Measurements from ENCODE around the gene SH3BGR.
A peak's percentile ranks its signal among the peaks of the same experiment; 100 is the strongest.
"Not testable (repeated sequence)": the region's sequence is repeated elsewhere in the genome, so short reads cannot be mapped to it uniquely, and the experiment has no call there.

Gene SH3BGR

GRCh38 chr21:39518055-39518846 is 66.5 kb downstream of the SH3BGR start:
- peak; percentile 59 for DNase-seq

GRCh38 chr21:39518847-39519210 is 67.1 kb downstream of the SH3BGR start:
- DNase-seq, result no peak

- no peak for DNase-seq
Observed at GRCh38 chr21:39519835-39520234, 68.1 kb downstream of the SH3BGR start.

GRCh38 chr21:39523399-39523798 is 71.6 kb downstream of the SH3BGR start:
- DNase-seq, result no peak

- no peak for DNase-seq
Observed at GRCh38 chr21:39523915-39524314, 72.1 kb downstream of the SH3BGR start.

- DNase-seq, result no peak
Observed at GRCh38 chr21:39525129-39525528, 73.4 kb downstream of the SH3BGR start.

- DNase-seq, result no peak
Observed at GRCh38 chr21:39525601-39526000, 73.8 kb downstream of the SH3BGR start.

GRCh38 chr21:39527067-39527595 is 75.4 kb downstream of the SH3BGR start:
- no peak for DNase-seq

GRCh38 chr21:39527664-39528381 is 76.1 kb downstream of the SH3BGR start:
- DNase-seq, result no peak

GRCh38 chr21:39529026-39529425 is 77.3 kb downstream of the SH3BGR start:
- no peak for DNase-seq

- DNase-seq, result no peak
Observed at GRCh38 chr21:39531064-39531463, 79.3 kb downstream of the SH3BGR start.

GRCh38 chr21:39531840-39532239 is 80.1 kb downstream of the SH3BGR start:
- no peak for DNase-seq

- no peak for DNase-seq
Observed at GRCh38 chr21:39533545-39534380, 82.0 kb downstream of the SH3BGR start.

- no peak for DNase-seq
Observed at GRCh38 chr21:39535646-39536437, 84.1 kb downstream of the SH3BGR start.

GRCh38 chr21:39536835-39537234 is 85.1 kb downstream of the SH3BGR start:
- DNase-seq, result no peak

GRCh38 chr21:39537571-39537970 is 85.8 kb downstream of the SH3BGR start:
- DNase-seq, result no peak

GRCh38 chr21:39538453-39539042 is 86.8 kb downstream of the SH3BGR start:
- no peak for DNase-seq

- DNase-seq, result not testable (repeated sequence)
Observed at GRCh38 chr21:39540367-39540766, 88.6 kb downstream of the SH3BGR start.

GRCh38 chr21:39542736-39543135 is 91.0 kb downstream of the SH3BGR start:
- no peak for DNase-seq

- no peak for DNase-seq
Observed at GRCh38 chr21:39546522-39546921, 94.8 kb downstream of the SH3BGR start.

- DNase-seq, result no peak
Observed at GRCh38 chr21:39552856-39553255, 101.1 kb downstream of the SH3BGR start.

- DNase-seq, result no peak
Observed at GRCh38 chr21:39553331-39553730, 101.6 kb downstream of the SH3BGR start.

Measured in NCI-H524 treated with DMSO at 0.1 percent for 48 hours (cell line).